Liver (tissue), 3 donors: ENCODE results near the gene NKD1.

ENCODE experiments used
- ATF3 ChIP-seq: IDR thresholded peaks from 2 replicates; pipeline ENCODE4 v1.6.1; 2016; ENCODE audit warnings: antibody characterized with exemption
- CTCF ChIP-seq: fragments of 150-350 bp; IDR thresholded peaks from 2 replicates; pipeline ENCODE4 v1.5.1; 2017; ENCODE audit warnings: improper control_type of control experiment, low read depth, low read length; ENCODE audit not compliant: missing input control
- GABPA ChIP-seq, 2 donors: IDR thresholded peaks in 1 of 2; conservative IDR thresholded peaks in 1 of 2; 2 replicates each; pipeline ENCODE4 v1.6.1; 2016; ENCODE audit warnings: antibody characterized with exemption in 2 of 2, mild to moderate bottlenecking in 1 of 2, moderate library complexity in 1 of 2
- HNF4A ChIP-seq, 2 donors: conservative IDR thresholded peaks; 2 replicates each; pipeline ENCODE4 v1.6.1; 2016; ENCODE audit warnings: antibody characterized with exemption in 2 of 2, mild to moderate bottlenecking in 2 of 2
- JUND ChIP-seq, 2 donors: IDR thresholded peaks; 2 replicates each; pipeline ENCODE4 v1.6.1; 2016; ENCODE audit warnings: antibody characterized with exemption in 2 of 2
- MAX ChIP-seq: IDR thresholded peaks from 2 replicates; pipeline ENCODE4 v1.6.1; 2016; ENCODE audit warnings: antibody characterized with exemption
- REST ChIP-seq: IDR thresholded peaks from 2 replicates; pipeline ENCODE4 v1.6.1; 2016; ENCODE audit warnings: antibody characterized with exemption, mild to moderate bottlenecking
- SP1 ChIP-seq: IDR thresholded peaks from 2 replicates; pipeline ENCODE4 v1.6.1; 2018; ENCODE audit warnings: antibody characterized with exemption, mild to moderate bottlenecking
- TAF1 ChIP-seq: conservative IDR thresholded peaks from 2 replicates; pipeline ENCODE4 v1.6.1; 2016; ENCODE audit warnings: antibody characterized with exemption, mild to moderate bottlenecking
- donor health status: healthy.
- donor health status: healthy.

- no peak for TF ChIP-seq ATF3
- no peak for TF ChIP-seq JUND (IDR thresholded peaks at IDR 0.05)
- no peak for TF ChIP-seq TAF1
- no peak for TF ChIP-seq SP1
- TF ChIP-seq CTCF: no peak
- no peak for TF ChIP-seq REST
- no peak for TF ChIP-seq MAX
- TF ChIP-seq HNF4A (conservative IDR thresholded peaks at IDR 0.05): no peak
- TF ChIP-seq GABPA (IDR thresholded peaks at IDR 0.05 in 1 of 2, conservative IDR thresholded peaks at IDR 0.05 in 1 of 2): no peak
Observed at GRCh38 chr16:50685462-50686063, 137.4 kb downstream of the NKD1 start.
